Heart left ventricle (tissue), 13 donors: ENCODE measurements around the gene IL1RAP.

Source experiments
- POLR2A ChIP-seq, 2 donors: fragments of 450-650 bp; IDR thresholded peaks; one replicate each; pipeline ENCODE4 v1.6.1; 2017; ENCODE audit warnings: antibody characterized with exemption in 2 of 2, mild to moderate bottlenecking in 2 of 2, moderate library complexity in 2 of 2
- TF ChIP-seq, protein P1 (sequence below), 12 donors: fragments of 200-600 bp; sonication (generic) in 4 of 12; IDR thresholded peaks; one replicate each; pipeline versions ENCODE4 v1.5.0 to v1.8.0; 2018 to 2022; ENCODE audit warnings: antibody characterized with exemption in 12 of 12, mild to moderate bottlenecking in 5 of 12
- donor health status: ischemic (EF 13 %, LVEDD 7.1; RV severe dilation, severe dysfunction).
- donor health status: DM: no; HTN: yes; CAD: no.
- donor health status: DM: no; HTN: no; CAD: no.
- donor health status: ischemic (EF 25% LVEDD 6.9; RV normal size, moderate dysfunction).
- donor health status: ischemic (EF 25% LVEDD 5.7; RV mildly dilated, moderate dysfunction).
- donor health status: ischemic (EF 35%, LVEDD 5.7; RV mildly dilated, moderate dysfunction).
- donor health status: nonischemic (EF 11% LVEDD 7.7; RV severe dilation, severe dysfunction).
- donor health status: DM: yes; HTN: yes; CAD: no.
- donor health status: PGD.
- donor health status: ischemic (EF 29% LVEDD 5.4; RV normal size, mild dysfunction).
- donor health status: nonischemic (EF 23%, LVEDD 6.1; RV moderate dilation, normal function).

DNA sequence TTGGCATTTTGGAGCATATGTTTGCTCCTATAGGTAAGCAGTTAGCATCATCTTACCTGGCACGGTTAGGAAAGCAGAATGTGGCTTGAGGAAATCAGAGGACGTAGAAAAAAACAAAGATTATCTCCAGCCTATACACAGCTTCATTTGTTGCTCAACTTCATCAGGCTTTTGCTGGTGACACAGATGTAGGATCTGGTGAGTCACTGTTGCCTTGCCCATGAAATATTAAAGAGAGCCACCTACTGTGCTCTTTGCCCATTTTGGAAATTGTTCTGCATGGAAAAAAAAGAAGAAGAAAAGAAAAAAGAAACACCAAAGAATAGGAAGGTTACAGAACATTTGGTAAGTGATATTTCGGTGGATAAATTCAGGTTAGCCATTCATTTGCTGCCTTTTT lies 3.8 kb downstream of the IL1RAP start:
- TF ChIP-seq, protein P1, sequence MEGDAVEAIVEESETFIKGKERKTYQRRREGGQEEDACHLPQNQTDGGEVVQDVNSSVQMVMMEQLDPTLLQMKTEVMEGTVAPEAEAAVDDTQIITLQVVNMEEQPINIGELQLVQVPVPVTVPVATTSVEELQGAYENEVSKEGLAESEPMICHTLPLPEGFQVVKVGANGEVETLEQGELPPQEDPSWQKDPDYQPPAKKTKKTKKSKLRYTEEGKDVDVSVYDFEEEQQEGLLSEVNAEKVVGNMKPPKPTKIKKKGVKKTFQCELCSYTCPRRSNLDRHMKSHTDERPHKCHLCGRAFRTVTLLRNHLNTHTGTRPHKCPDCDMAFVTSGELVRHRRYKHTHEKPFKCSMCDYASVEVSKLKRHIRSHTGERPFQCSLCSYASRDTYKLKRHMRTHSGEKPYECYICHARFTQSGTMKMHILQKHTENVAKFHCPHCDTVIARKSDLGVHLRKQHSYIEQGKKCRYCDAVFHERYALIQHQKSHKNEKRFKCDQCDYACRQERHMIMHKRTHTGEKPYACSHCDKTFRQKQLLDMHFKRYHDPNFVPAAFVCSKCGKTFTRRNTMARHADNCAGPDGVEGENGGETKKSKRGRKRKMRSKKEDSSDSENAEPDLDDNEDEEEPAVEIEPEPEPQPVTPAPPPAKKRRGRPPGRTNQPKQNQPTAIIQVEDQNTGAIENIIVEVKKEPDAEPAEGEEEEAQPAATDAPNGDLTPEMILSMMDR (IDR thresholded peaks at IDR 0.05), result no peak
- no peak for TF ChIP-seq POLR2A (IDR thresholded peaks at IDR 0.05)
